ENCODE measurements around the gene ZNF613. TPM values are rescaled to one million over a fixed set of nuclear protein-coding genes. Genes with fewer than 3 reads are reported as not detected.

ZNF613 gene
- total and polyA plus RNA-seq, 4 donors, result 1.1 to 2.8 (median 2.0) TPM

DNA sequence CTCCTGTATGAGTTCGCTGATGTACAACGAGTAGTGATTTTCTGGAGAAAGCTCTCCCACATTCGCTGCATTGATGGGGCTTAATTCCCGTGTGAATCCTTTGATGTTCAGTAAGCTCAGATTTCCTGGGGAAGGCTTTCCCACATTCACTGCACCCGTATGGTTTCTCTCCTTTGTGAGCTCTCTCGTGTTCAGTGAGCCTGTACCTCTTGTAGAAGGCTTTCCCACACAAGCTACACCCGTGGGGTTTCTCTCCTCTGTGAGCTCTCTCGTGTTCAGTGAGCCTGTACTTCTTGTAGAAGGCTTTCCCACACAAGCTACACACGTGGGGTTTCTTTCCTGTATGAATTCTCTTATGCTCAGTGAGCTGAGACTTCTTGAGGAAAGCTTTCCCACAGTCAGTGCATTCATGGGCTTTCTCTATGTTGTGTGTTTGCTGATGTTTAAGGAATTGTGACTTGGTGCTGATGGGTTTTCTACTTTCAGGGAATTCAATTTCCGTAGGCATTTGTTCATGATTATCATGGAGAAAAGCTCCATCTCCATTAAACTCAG is 36.0 kb upstream of the ZNF613 start:
- Histone ChIP-seq H3K4me1 (ENCODE audit: control insufficient read depth in 4 of 4, insufficient read depth in 4 of 4, low read length in 3 of 4) (peaks cover 0 to 3% (median under 1%) of the 10 kb centered on the region in 4 donors), H3K4me3 (ENCODE audit: low read depth in 1 of 3, low read length in 3 of 3) (peak overlapping the region in 2 of 3 donors; percentile 68 to 73), H3K27me3 (ENCODE audit: control insufficient read depth in 4 of 4, insufficient read depth in 4 of 4, low read length in 3 of 4) (no peaks in the 10 kb centered on the region), H3K27ac (ENCODE audit: low read depth in 1 of 2, low read length in 2 of 2) (no peak overlapping the region), H3K9me3 (ENCODE audit: control insufficient read depth in 4 of 4, low read length in 3 of 4) (peaks cover 47 to 97% (median 59%) of the 10 kb centered on the region in 4 donors), H3K36me3 (ENCODE audit: control insufficient read depth in 4 of 4, insufficient read depth in 3 of 4, low read depth in 1 of 4, low read length in 3 of 4) (peaks cover 28 to 71% (median 66%) of the 10 kb centered on the region in 4 donors), H3K9ac (ENCODE audit: low read depth in 1 of 2, low read length in 2 of 2) (no peak overlapping the region)
- 98% methylated on average over 10 of the region's 10 CpGs for WGBS
- no peak for DNase-seq (ENCODE audit: low spot score)
- TF ChIP-seq EGR1 (IDR thresholded peaks at IDR 0.05; ENCODE audit: low read depth in 2 of 2), result no peak
- TF ChIP-seq YY1 (IDR thresholded peaks at IDR 0.05), result no peak

DNA sequence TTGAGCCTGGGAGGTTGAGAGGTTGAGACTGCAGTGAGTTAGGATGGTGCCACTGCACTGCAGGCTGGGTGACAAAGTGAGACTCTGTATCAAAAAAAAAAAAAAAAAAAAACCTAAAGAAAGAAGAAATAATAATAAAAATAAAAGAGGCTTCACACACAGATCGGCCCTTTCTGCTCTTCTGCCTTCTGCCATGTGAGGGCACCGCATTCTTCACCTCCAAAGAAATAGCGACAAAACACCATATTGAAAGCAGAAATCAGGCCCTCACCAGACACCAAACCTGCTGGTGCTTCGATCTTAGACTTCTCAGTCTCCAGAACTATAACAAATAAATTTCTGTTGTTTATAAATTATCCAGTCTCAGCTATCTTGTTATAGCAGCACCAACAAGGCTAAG is 25.4 kb upstream of the ZNF613 start:
- Histone ChIP-seq H3K9ac (ENCODE audit: low read depth in 1 of 2, low read length in 2 of 2) (no peak overlapping the region), H3K4me1 (ENCODE audit: control insufficient read depth in 4 of 4, insufficient read depth in 4 of 4, low read length in 3 of 4) (peaks cover 2 to 9% (median 5%) of the 10 kb centered on the region in 4 donors), H3K4me3 (ENCODE audit: low read depth in 1 of 3, low read length in 3 of 3) (peak overlapping the region in 2 of 3 donors; percentile 24 to 36), H3K36me3 (ENCODE audit: control insufficient read depth in 4 of 4, insufficient read depth in 3 of 4, low read depth in 1 of 4, low read length in 3 of 4) (peaks cover 3 to 46% (median 38%) of the 10 kb centered on the region in 4 donors), H3K27ac (ENCODE audit: low read depth in 1 of 2, low read length in 2 of 2) (no peak overlapping the region), H3K9me3 (ENCODE audit: control insufficient read depth in 4 of 4, low read length in 3 of 4) (peaks cover 28 to 60% (median 44%) of the 10 kb centered on the region in 4 donors), H3K27me3 (ENCODE audit: control insufficient read depth in 4 of 4, insufficient read depth in 4 of 4, low read length in 3 of 4) (no peaks in the 10 kb centered on the region)
- no peak for TF ChIP-seq EGR1 (IDR thresholded peaks at IDR 0.05; ENCODE audit: low read depth in 2 of 2)
- TF ChIP-seq SP1 (IDR thresholded peaks at IDR 0.05), result no peak
- TF ChIP-seq YY1 (IDR thresholded peaks at IDR 0.05), result no peak
- DNase-seq (ENCODE audit: low spot score), result no peak
- 94% methylated on average over 4 of the region's 4 CpGs for WGBS

DNA sequence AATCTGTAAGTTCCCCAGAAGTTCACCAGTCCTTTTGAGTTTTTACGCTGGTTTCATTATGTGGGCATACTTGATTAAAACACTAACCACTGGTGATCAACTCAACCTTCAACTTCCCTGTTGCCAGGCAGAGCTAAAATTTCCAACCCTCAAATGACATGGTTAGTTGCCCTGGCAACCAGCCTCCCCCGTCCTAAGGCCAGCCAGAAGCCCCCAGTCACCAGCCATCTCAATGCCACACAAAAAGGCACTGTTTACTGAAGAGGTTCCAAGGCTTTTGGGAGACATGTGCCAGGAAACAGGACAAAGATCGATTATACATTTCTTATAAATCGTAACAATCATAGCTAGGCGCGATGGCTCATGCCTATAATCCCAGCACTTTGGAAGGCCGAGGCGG is 24.1 kb upstream of the ZNF613 start:
- Histone ChIP-seq H3K4me1 (ENCODE audit: control insufficient read depth in 4 of 4, insufficient read depth in 4 of 4, low read length in 3 of 4) (peaks cover 2 to 9% (median 5%) of the 10 kb centered on the region in 4 donors), H3K9ac (ENCODE audit: low read depth in 1 of 2, low read length in 2 of 2) (no peak overlapping the region), H3K27ac (ENCODE audit: low read depth in 1 of 2, low read length in 2 of 2) (no peak overlapping the region), H3K36me3 (ENCODE audit: control insufficient read depth in 4 of 4, insufficient read depth in 3 of 4, low read depth in 1 of 4, low read length in 3 of 4) (peaks cover 2 to 32% (median 26%) of the 10 kb centered on the region in 4 donors), H3K9me3 (ENCODE audit: control insufficient read depth in 4 of 4, low read length in 3 of 4) (peaks cover 31 to 54% (median 37%) of the 10 kb centered on the region in 4 donors), H3K27me3 (ENCODE audit: control insufficient read depth in 4 of 4, insufficient read depth in 4 of 4, low read length in 3 of 4) (no peaks in the 10 kb centered on the region), H3K4me3 (ENCODE audit: low read depth in 1 of 3, low read length in 3 of 3) (peak overlapping the region in 2 of 3 donors; percentile 3 to 86)
- no peak for DNase-seq (ENCODE audit: low spot score)
- WGBS, result 82% methylated on average over 8 of the region's 8 CpGs
- no peak for TF ChIP-seq TAF1 (conservative IDR thresholded peaks at IDR 0.05)
- no peak for TF ChIP-seq HNF4A (conservative IDR thresholded peaks at IDR 0.05)
- TF ChIP-seq, protein P1, sequence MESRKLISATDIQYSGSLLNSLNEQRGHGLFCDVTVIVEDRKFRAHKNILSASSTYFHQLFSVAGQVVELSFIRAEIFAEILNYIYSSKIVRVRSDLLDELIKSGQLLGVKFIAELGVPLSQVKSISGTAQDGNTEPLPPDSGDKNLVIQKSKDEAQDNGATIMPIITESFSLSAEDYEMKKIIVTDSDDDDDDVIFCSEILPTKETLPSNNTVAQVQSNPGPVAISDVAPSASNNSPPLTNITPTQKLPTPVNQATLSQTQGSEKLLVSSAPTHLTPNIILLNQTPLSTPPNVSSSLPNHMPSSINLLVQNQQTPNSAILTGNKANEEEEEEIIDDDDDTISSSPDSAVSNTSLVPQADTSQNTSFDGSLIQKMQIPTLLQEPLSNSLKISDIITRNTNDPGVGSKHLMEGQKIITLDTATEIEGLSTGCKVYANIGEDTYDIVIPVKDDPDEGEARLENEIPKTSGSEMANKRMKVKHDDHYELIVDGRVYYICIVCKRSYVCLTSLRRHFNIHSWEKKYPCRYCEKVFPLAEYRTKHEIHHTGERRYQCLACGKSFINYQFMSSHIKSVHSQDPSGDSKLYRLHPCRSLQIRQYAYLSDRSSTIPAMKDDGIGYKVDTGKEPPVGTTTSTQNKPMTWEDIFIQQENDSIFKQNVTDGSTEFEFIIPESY (IDR thresholded peaks at IDR 0.05), result no peak
- no peak for TF ChIP-seq FOXA1 (IDR thresholded peaks at IDR 0.05)
- TF ChIP-seq, protein P2, sequence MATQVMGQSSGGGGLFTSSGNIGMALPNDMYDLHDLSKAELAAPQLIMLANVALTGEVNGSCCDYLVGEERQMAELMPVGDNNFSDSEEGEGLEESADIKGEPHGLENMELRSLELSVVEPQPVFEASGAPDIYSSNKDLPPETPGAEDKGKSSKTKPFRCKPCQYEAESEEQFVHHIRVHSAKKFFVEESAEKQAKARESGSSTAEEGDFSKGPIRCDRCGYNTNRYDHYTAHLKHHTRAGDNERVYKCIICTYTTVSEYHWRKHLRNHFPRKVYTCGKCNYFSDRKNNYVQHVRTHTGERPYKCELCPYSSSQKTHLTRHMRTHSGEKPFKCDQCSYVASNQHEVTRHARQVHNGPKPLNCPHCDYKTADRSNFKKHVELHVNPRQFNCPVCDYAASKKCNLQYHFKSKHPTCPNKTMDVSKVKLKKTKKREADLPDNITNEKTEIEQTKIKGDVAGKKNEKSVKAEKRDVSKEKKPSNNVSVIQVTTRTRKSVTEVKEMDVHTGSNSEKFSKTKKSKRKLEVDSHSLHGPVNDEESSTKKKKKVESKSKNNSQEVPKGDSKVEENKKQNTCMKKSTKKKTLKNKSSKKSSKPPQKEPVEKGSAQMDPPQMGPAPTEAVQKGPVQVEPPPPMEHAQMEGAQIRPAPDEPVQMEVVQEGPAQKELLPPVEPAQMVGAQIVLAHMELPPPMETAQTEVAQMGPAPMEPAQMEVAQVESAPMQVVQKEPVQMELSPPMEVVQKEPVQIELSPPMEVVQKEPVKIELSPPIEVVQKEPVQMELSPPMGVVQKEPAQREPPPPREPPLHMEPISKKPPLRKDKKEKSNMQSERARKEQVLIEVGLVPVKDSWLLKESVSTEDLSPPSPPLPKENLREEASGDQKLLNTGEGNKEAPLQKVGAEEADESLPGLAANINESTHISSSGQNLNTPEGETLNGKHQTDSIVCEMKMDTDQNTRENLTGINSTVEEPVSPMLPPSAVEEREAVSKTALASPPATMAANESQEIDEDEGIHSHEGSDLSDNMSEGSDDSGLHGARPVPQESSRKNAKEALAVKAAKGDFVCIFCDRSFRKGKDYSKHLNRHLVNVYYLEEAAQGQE (IDR thresholded peaks at IDR 0.05), result no peak
- no peak for TF ChIP-seq NR2F2 (IDR thresholded peaks at IDR 0.05)
- TF ChIP-seq GABPA (IDR thresholded peaks at IDR 0.05 in 1 of 2, conservative IDR thresholded peaks at IDR 0.05 in 1 of 2), result no peak
- no peak for TF ChIP-seq RXRA (IDR thresholded peaks at IDR 0.05)
- TF ChIP-seq, protein P3, sequence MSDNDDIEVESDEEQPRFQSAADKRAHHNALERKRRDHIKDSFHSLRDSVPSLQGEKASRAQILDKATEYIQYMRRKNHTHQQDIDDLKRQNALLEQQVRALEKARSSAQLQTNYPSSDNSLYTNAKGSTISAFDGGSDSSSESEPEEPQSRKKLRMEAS (IDR thresholded peaks at IDR 0.05), result no peak
- TF ChIP-seq FOXA2 (IDR thresholded peaks at IDR 0.05), result no peak

All from liver (tissue), 9 donors.